HEK293T (cell line): Measurements from ENCODE around the gene PARD6B.

Experiments used
- CTCF ChIA-PET: fragments of 350-600 bp; formaldehyde crosslinking; extraction: SDS; loops from one replicate; lab custom pipeline; 2021; ENCODE audit warnings: antibody characterized with exemption, inconsistent platforms; lab: Yijun Ruan, JAX
- POLR2A ChIA-PET: fragments of 350-600 bp; formaldehyde crosslinking; extraction: SDS; loops from one replicate; lab custom pipeline; 2020; ENCODE audit warnings: antibody characterized with exemption, inconsistent platforms; lab: Yijun Ruan, JAX
- DNase-seq: peaks from one replicate; pipeline ENCODE4 v3.0.0; 2012; ENCODE audit warnings: mixed read lengths; ENCODE audit errors: extremely low spot score
- ARNT ChIP-seq: fragments of 450-650 bp; IDR thresholded peaks from 2 replicates; pipeline ENCODE4 v1.6.1; 2017; ENCODE audit warnings: mild to moderate bottlenecking
- BHLHE40 ChIP-seq: fragments of 450-650 bp; IDR thresholded peaks from 2 replicates; pipeline ENCODE4 v1.6.1; 2016; ENCODE audit warnings: mild to moderate bottlenecking, moderate library complexity, borderline replicate concordance
- CTBP1 ChIP-seq: fragments of 450-650 bp; IDR thresholded peaks from 2 replicates; pipeline ENCODE4 v1.6.1; 2016; ENCODE audit warnings: borderline replicate concordance
- ELF4 ChIP-seq: fragments of 450-650 bp; IDR thresholded peaks from 2 replicates; pipeline ENCODE4 v1.6.1; 2017; ENCODE audit warnings: antibody characterized with exemption
- FOXA1 ChIP-seq: fragments of 450-650 bp; IDR thresholded peaks from 2 replicates; pipeline ENCODE4 v1.6.1; 2016; ENCODE audit warnings: mild to moderate bottlenecking
- FOXK2 ChIP-seq: fragments of 450-650 bp; IDR thresholded peaks from 2 replicates; pipeline ENCODE4 v1.6.1; 2016; ENCODE audit warnings: mild to moderate bottlenecking
- FOXM1 ChIP-seq: fragments of 450-650 bp; IDR thresholded peaks from 2 replicates; pipeline ENCODE4 v1.6.1; 2017; ENCODE audit warnings: mild to moderate bottlenecking, borderline replicate concordance
- HDGF ChIP-seq: fragments of 450-650 bp; IDR thresholded peaks from 2 replicates; pipeline ENCODE4 v1.6.1; 2017; ENCODE audit warnings: antibody characterized with exemption, borderline replicate concordance
- L3MBTL2 ChIP-seq: fragments of 450-650 bp; conservative IDR thresholded peaks from 2 replicates; pipeline ENCODE4 v1.6.1; 2016; ENCODE audit warnings: mild to moderate bottlenecking
- LEF1 ChIP-seq: fragments of 450-650 bp; IDR thresholded peaks from 2 replicates; pipeline ENCODE4 v1.6.1; 2017; ENCODE audit warnings: mild to moderate bottlenecking, borderline replicate concordance
- NFRKB ChIP-seq: fragments of 450-650 bp; IDR thresholded peaks from 2 replicates; pipeline ENCODE4 v1.6.1; 2016; ENCODE audit warnings: mild to moderate bottlenecking, moderate library complexity
- PKNOX1 ChIP-seq: fragments of 450-650 bp; IDR thresholded peaks from 2 replicates; pipeline ENCODE4 v1.6.1; 2016
- SP1 ChIP-seq: fragments of 450-650 bp; IDR thresholded peaks from 2 replicates; pipeline ENCODE4 v1.6.1; 2017
- SUZ12 ChIP-seq: fragments of 450-650 bp; IDR thresholded peaks from 2 replicates; pipeline ENCODE4 v1.6.1; 2016; ENCODE audit warnings: mild to moderate bottlenecking
- TARDBP ChIP-seq: fragments of 450-650 bp; IDR thresholded peaks from 2 replicates; pipeline ENCODE4 v1.6.1; 2016
- ZNF384 ChIP-seq: fragments of 450-650 bp; IDR thresholded peaks from 2 replicates; pipeline ENCODE4 v1.6.1; 2016

The PARD6B gene

DNA sequence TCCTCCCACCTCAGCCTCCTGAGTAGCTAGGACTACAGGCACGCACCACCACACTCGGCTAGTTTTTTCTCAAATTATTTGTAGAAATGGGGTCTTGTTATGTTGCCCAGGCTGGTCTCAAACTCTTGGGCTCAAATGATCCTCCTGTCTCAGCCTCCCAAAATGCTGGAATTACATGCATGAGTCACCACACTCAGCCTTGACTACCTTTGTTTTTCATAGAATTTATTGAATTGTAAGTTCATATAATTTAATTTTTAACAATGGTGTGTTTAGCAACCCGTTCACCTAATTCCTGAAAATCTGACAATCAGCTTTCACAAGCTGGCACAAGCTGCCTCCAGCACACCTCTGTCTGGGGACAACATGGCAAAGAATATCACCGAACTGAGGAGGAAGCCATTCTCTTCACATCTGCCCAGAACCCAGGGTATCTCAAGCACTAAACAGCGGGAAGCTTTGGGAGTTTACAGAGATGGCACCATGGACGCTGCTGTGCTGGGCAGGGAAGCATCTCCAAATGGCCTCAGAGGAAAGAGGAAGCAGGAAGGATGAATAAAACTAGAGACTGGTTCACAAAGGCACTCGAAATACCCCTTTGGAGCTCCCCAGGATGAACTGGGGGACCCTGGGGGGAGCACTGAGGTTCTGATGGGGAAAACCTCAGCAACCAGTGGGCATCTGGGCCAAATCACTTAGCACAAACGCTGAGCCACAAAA lies 43.0 kb upstream of the PARD6B start:
- ChIA-PET CTCF (no interaction called here), POLR2A (no interaction called here)
- DNase-seq, result no peak
- TF ChIP-seq SP1, result no peak
- no peak for TF ChIP-seq FOXK2
- TF ChIP-seq FOXA1, result no peak
- TF ChIP-seq HDGF, result no peak
- TF ChIP-seq CTBP1, result no peak
- no peak for TF ChIP-seq L3MBTL2
- no peak for TF ChIP-seq BHLHE40

- ChIA-PET POLR2A (no interaction called here), CTCF (interaction anchor here (0.8 to 0.9 kb wide), 2 partner anchors 21 to 64 kb away, joined by 3 to 4 read pairs; no protein-coding TSS in a partner anchor)
- TF ChIP-seq CTBP1 (no peak), ARNT (no peak), FOXK2 (no peak), FOXA1 (no peak), ZNF384 (no peak), L3MBTL2 (no peak), ELF4 (no peak), SP1 (no peak), PKNOX1 (no peak), BHLHE40 (no peak), HDGF (no peak), TARDBP (no peak), SUZ12 (no peak), NFRKB (no peak), LEF1 (no peak), FOXM1 (no peak)
- no peak for DNase-seq
Measured at GRCh38 chr20:50689864-50690649, 41.3 kb upstream of the PARD6B start.

GRCh38 chr20:50690650-50691572 lies 40.5 kb upstream of the PARD6B start, which contains the start of gene RIPOR3:
Gene RIPOR3, minus strand, starts transcription at chr20:50691542. Its CDS starts 414 bp downstream, at chr20:50691128.
- TF ChIP-seq SUZ12 (no peak), HDGF (no peak), SP1 (no peak)
- POLR2A ChIA-PET, result no interaction called here
- no peak for DNase-seq
- CTCF ChIA-PET, result interaction anchor here (0.8 to 0.9 kb wide), 2 partner anchors 22 to 65 kb away, joined by 3 to 4 read pairs; no protein-coding TSS in a partner anchor

DNA sequence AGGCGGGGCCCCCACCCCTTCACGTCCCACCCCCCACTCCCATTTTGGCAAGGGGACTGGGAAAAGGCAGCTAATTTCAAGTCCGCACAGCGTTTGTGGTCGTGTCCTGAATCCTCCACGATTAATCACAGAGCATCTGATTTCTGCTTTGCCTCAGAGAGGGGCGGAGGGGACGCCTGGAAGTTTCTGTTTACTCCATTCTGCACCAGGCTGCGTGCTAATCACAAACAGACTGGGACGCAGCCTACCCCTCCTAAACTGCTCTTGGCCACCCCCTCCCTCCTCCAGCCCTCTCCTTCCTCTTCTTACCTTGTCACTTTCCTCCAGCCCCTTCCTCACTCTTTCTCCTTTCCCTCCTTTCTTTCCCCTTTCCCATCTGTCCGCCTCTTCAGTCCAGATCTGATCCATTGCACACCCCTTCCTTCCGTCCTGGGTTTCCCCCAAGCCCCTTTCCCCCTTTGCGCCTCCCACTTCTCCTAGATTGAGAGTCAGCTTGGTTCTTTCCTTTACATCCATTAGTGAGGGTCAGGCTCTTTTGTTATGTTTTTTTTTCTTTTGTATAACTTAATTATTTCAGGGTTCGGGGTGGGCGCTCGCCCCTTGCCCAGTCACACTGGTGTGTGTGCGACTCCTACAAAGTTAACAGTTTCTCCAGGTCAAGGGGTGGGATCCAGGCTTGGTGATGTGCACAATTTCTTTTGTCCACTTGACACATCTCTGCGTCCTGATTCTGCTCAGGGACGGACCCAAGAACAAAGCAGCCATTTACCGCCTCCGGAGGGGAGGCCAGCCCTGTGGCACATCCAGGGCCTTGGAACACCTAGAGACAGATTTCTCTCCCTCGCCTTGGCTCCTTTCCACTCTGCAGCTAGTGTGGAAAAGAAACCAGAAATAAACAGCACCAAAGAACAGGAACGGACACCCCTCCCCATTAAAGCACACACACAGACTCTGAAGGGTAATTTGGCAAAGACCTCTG lies 39.5 kb upstream of the PARD6B start:
- no peak for TF ChIP-seq SUZ12
- TF ChIP-seq TARDBP, result no peak
- TF ChIP-seq FOXM1, result no peak
- TF ChIP-seq SP1, result no peak
- no peak for TF ChIP-seq NFRKB
- ChIA-PET CTCF (no interaction called here), POLR2A (interaction anchor here (0.7 kb wide), 1 partner anchor 93 kb away, joined by 3 read pairs; no protein-coding TSS in a partner anchor)
- DNase-seq, result no peak

GRCh38 chr20:50692552-50692933 lies 38.8 kb upstream of the PARD6B start:
- no peak for TF ChIP-seq SUZ12
- TF ChIP-seq CTBP1, result no peak
- no peak for TF ChIP-seq ARNT
- TF ChIP-seq LEF1, result no peak
- no peak for TF ChIP-seq BHLHE40
- no peak for TF ChIP-seq ZNF384
- TF ChIP-seq ELF4, result no peak
- no peak for TF ChIP-seq FOXA1
- TF ChIP-seq FOXK2, result no peak
- POLR2A ChIA-PET, result interaction anchor here (0.7 kb wide), 1 partner anchor 93 kb away, joined by 3 read pairs; no protein-coding TSS in a partner anchor
- CTCF ChIA-PET, result no interaction called here
- no peak for DNase-seq

- TF ChIP-seq ZNF384 (no peak), FOXM1 (no peak), HDGF (no peak), SP1 (no peak), SUZ12 (no peak), PKNOX1 (no peak), FOXK2 (no peak), ELF4 (no peak)
- ChIA-PET CTCF (no interaction called here), POLR2A (interaction anchor here (0.7 kb wide), 1 partner anchor 94 kb away, joined by 3 read pairs; no protein-coding TSS in a partner anchor)
Measured at GRCh38 chr20:50693001-50693400, 38.4 kb upstream of the PARD6B start.

More at GRCh38 chr20:50693001-50693400, 38.4 kb upstream of the PARD6B start:
- DNase-seq, result no peak
